Keratinocyte (primary cell): ENCODE measurements around the gene VRK3. TPM values are rescaled to one million over a fixed set of nuclear protein-coding genes. Genes with fewer than 3 reads are reported as not detected.

Experiments
- DNase-seq: peaks from one replicate; pipeline ENCODE4 v3.0.0-alpha.2; 2011; ENCODE audit warnings: low read depth, missing footprints, low spot score
- FAIRE-seq: peaks from 2 replicates; lab custom pipeline; 2011; peaks lifted over from hg19 to GRCh38; lab: Jason Lieb, UNC
- H2AFZ ChIP-seq: 2 replicates; pipeline ENCODE4 v1.6.0; 2012; ENCODE audit warnings: low read length, control low read depth, inconsistent platforms; ENCODE audit not compliant: control insufficient read depth
- H3K27ac ChIP-seq: 2 replicates; pipeline ENCODE4 v1.5.1; 2011; ENCODE audit warnings: low read length; ENCODE audit not compliant: control insufficient read depth, insufficient read depth
- H3K27me3 ChIP-seq: 3 replicates; pipeline ENCODE4 v1.6.0; 2011; ENCODE audit warnings: low read length; ENCODE audit not compliant: control insufficient read depth, insufficient read depth; ENCODE audit errors: extremely low read depth
- H3K36me3 ChIP-seq, 2 experiments: 2 replicates in 1 of 2; 3 replicates in 1 of 2; pipeline ENCODE4 v1.5.1; 2011; ENCODE audit warnings: low read length in 2 of 2, mild to moderate bottlenecking in 1 of 2; ENCODE audit not compliant: control insufficient read depth in 2 of 2, insufficient read depth in 2 of 2; ENCODE audit errors: extremely low read depth in 1 of 2
- H3K4me1 ChIP-seq: 3 replicates; pipeline ENCODE4 v1.5.1; 2011; ENCODE audit warnings: low read length; ENCODE audit not compliant: control insufficient read depth, insufficient read depth; ENCODE audit errors: extremely low read depth
- H3K4me2 ChIP-seq: 3 replicates; pipeline ENCODE4 v1.6.0; 2011; ENCODE audit warnings: low read depth, low read length; ENCODE audit not compliant: control insufficient read depth, insufficient read depth; ENCODE audit errors: extremely low read depth
- H3K4me3 ChIP-seq, 3 experiments: fragments of 200-600 bp in 1 of 3; sonication (generic) in 1 of 3; 2 replicates in 2 of 3; 3 replicates in 1 of 3; pipeline ENCODE4 v1.5.1; 2011 to 2016; ENCODE audit warnings: low read length in 3 of 3, mild to moderate bottlenecking in 3 of 3, control low read depth in 2 of 3, inconsistent platforms in 1 of 3, low read depth in 1 of 3, mixed read lengths in 1 of 3, mixed run types in 1 of 3, moderate library complexity in 1 of 3; ENCODE audit not compliant: control insufficient read depth in 2 of 3, insufficient read depth in 2 of 3; ENCODE audit errors: extremely low read depth in 1 of 3
- H3K79me2 ChIP-seq: 2 replicates; pipeline ENCODE4 v1.6.0; 2012; ENCODE audit warnings: low read length; ENCODE audit not compliant: control insufficient read depth, insufficient read depth
- H3K9ac ChIP-seq: 3 replicates; pipeline ENCODE4 v1.6.0; 2011; ENCODE audit warnings: low read length; ENCODE audit not compliant: control insufficient read depth, insufficient read depth; ENCODE audit errors: extremely low read depth
- H3K9me1 ChIP-seq: 3 replicates; pipeline ENCODE4 v1.6.0; 2011; ENCODE audit warnings: low read length; ENCODE audit not compliant: control insufficient read depth, insufficient read depth; ENCODE audit errors: extremely low read depth
- H3K9me3 ChIP-seq: 2 replicates; pipeline ENCODE4 v1.5.1; 2012; ENCODE audit warnings: low read depth, low read length; ENCODE audit not compliant: control insufficient read depth
- H4K20me1 ChIP-seq: 3 replicates; pipeline ENCODE4 v1.6.0; 2011; ENCODE audit warnings: low read length; ENCODE audit not compliant: control insufficient read depth, insufficient read depth; ENCODE audit errors: extremely low read depth
- EZH2 ChIP-seq: IDR thresholded peaks from one replicate; pipeline ENCODE4 v1.6.1; 2012; ENCODE audit warnings: inconsistent platforms, mild to moderate bottlenecking, low read length, moderate library complexity
- dilution Hi-C: fragments of 300-500 bp; cut with MboI; formaldehyde crosslinking; loops from one replicate; pipeline ENCODE4 v1.7.0; 2020; ENCODE audit warnings: low sequenced_read_pairs; ENCODE audit not compliant: extremely low pct_ligation_motif_present
- polyA plus RNA-seq, 5 experiments: library from polyadenylated mRNA; depleted of rRNA in 3 of 5; stranded (reverse) in 3 of 5; stranded (forward) in 1 of 5; unstranded in 1 of 5; fragments of >200 nt; gene quantifications; 1 replicate in 1 of 5; 2 replicates in 3 of 5; 3 replicates in 1 of 5; pipeline versions ENCODE4 v1.2.1 to v1.2.3, GENCODE V29; 2011 to 2012; ENCODE audit warnings: missing spikeins in 2 of 5, low read depth in 1 of 5, low replicate concordance in 1 of 5
- TF ChIP-seq, protein P1 (sequence below), 3 experiments: IDR thresholded peaks in 1 of 3; conservative IDR thresholded peaks in 1 of 3; optimal IDR thresholded peaks in 1 of 3; 2 replicates in 2 of 3; 3 replicates in 1 of 3; pipeline versions ENCODE3 to v1.5.1; 2011; ENCODE audit warnings: low read length in 3 of 3, mild to moderate bottlenecking in 3 of 3, moderate library complexity in 2 of 3, control low read depth in 1 of 3, inconsistent platforms in 1 of 3; ENCODE audit not compliant: insufficient read depth in 2 of 3; ENCODE audit errors: extremely low read depth in 1 of 3

Gene VRK3
- polyA plus RNA-seq, 1 donor (not counting 4 experiments of a cell fraction or from before 2014, with no cell fraction given) = 15.6 TPM

GRCh38 chr19:49953416-49953815 is 71.8 kb downstream of the VRK3 start:
- Histone ChIP-seq H4K20me1 (no peaks in the 10 kb centered on the region), H3K79me2 (no peaks in the 10 kb centered on the region), H3K36me3 (no peaks in the 10 kb centered on the region), H3K4me1 (no peaks in the 10 kb centered on the region), H2AFZ (no peak overlapping the region), H3K9ac (no peak overlapping the region), H3K4me3 (no peak overlapping the region), H3K4me2 (no peak overlapping the region), H3K9me3 (no peaks in the 10 kb centered on the region), H3K27me3 (peaks cover 9% of the 10 kb centered on the region), H3K9me1 (no peaks in the 10 kb centered on the region), H3K27ac (no peak overlapping the region)
- dilution Hi-C loops = no loop called here
- no peak for TF ChIP-seq EZH2
- TF ChIP-seq, protein P1, sequence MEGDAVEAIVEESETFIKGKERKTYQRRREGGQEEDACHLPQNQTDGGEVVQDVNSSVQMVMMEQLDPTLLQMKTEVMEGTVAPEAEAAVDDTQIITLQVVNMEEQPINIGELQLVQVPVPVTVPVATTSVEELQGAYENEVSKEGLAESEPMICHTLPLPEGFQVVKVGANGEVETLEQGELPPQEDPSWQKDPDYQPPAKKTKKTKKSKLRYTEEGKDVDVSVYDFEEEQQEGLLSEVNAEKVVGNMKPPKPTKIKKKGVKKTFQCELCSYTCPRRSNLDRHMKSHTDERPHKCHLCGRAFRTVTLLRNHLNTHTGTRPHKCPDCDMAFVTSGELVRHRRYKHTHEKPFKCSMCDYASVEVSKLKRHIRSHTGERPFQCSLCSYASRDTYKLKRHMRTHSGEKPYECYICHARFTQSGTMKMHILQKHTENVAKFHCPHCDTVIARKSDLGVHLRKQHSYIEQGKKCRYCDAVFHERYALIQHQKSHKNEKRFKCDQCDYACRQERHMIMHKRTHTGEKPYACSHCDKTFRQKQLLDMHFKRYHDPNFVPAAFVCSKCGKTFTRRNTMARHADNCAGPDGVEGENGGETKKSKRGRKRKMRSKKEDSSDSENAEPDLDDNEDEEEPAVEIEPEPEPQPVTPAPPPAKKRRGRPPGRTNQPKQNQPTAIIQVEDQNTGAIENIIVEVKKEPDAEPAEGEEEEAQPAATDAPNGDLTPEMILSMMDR (optimal IDR thresholded peaks at IDR 0.05 in 1 of 3, IDR thresholded peaks at IDR 0.05 in 1 of 3, conservative IDR thresholded peaks at IDR 0.05 in 1 of 3; ENCODE audit: extremely low read depth in 1 of 3, insufficient read depth in 2 of 3, low read length in 3 of 3) = no peak
- no peak for FAIRE-seq
- no peak for DNase-seq

DNA sequence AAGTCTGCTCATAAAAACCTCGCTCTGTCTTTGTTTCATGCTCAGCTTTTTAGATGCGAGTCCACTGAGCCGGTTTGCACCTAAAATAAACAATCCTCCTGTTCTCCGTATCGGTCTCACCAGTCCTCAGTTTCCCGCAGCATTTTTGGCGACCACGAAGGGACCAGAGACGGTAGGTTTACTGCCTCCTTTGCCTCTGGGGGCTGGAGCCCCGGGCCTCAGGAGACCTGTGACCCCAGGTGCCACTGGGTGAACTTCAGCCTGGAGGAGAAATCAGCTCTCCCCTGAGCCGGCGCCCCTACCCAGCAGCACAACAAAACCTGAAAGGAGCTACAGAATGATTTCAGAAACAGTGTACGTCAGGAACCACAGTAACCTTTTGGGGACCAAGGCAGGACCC is 72.3 kb downstream of the VRK3 start:
- Histone ChIP-seq H3K27me3 (peaks cover 9% of the 10 kb centered on the region), H4K20me1 (no peaks in the 10 kb centered on the region), H3K9me3 (no peaks in the 10 kb centered on the region), H3K4me2 (no peak overlapping the region), H2AFZ (no peak overlapping the region), H3K4me3 (no peak overlapping the region), H3K4me1 (no peaks in the 10 kb centered on the region), H3K9ac (no peak overlapping the region), H3K9me1 (no peaks in the 10 kb centered on the region), H3K79me2 (no peaks in the 10 kb centered on the region), H3K27ac (no peak overlapping the region), H3K36me3 (no peaks in the 10 kb centered on the region)
- FAIRE-seq (no peak), DNase-seq (no peak)
- dilution Hi-C loops = no loop called here
- TF ChIP-seq, protein P1 (optimal IDR thresholded peaks at IDR 0.05 in 1 of 3, IDR thresholded peaks at IDR 0.05 in 1 of 3, conservative IDR thresholded peaks at IDR 0.05 in 1 of 3; ENCODE audit: extremely low read depth in 1 of 3, insufficient read depth in 2 of 3, low read length in 3 of 3) = no peak
- TF ChIP-seq EZH2 = no peak
